Left lung (tissue), 10 donors: ENCODE measurements around the gene AGXT2. TPM values are rescaled to one million over a fixed set of nuclear protein-coding genes. Genes with fewer than 3 reads are reported as not detected.

Experiments used
- ATAC-seq: fragments of 200-7000 bp; cut with Tn5 transposase; one replicate; pipeline ENCODE4 v1.9.1; 2020; ENCODE audit warnings: moderate library complexity
- DNase-seq, 4 donors: peaks; one replicate each; pipeline ENCODE4 v3.0.0-alpha.2; 2013 to 2020
- H3K27ac ChIP-seq, 2 donors: fragments of 200-600 bp; sonication (generic) in 1 of 2; one replicate each; pipeline versions ENCODE4 v1.5.0 to v1.8.0; 2020 to 2021
- H3K27me3 ChIP-seq, 2 donors: fragments of 200-600 bp; sonication (generic) in 1 of 2; one replicate each; pipeline versions ENCODE4 v1.5.0 to v1.8.0; 2020 to 2021
- H3K36me3 ChIP-seq, 2 donors: fragments of 200-600 bp; sonication (generic) in 1 of 2; one replicate each; pipeline versions ENCODE4 v1.5.0 to v1.8.0; 2020 to 2021
- H3K4me1 ChIP-seq, 2 donors: fragments of 200-600 bp; one replicate each; pipeline ENCODE4 v1.8.0; 2021
- H3K4me3 ChIP-seq, 2 donors: fragments of 200-600 bp; sonication (generic) in 1 of 2; one replicate each; pipeline versions ENCODE4 v1.5.0 to v1.8.0; 2020 to 2021; ENCODE audit warnings: mild to moderate bottlenecking in 1 of 2
- H3K9me3 ChIP-seq, 2 donors: fragments of 200-600 bp; sonication (generic) in 1 of 2; one replicate each; pipeline versions ENCODE4 v1.5.0 to v1.8.0; 2020 to 2021
- CTCF ChIP-seq, 2 donors: fragments of 200-600 bp; sonication (generic) in 1 of 2; IDR thresholded peaks; one replicate each; pipeline versions ENCODE4 v1.5.0 to v1.8.0; 2021; ENCODE audit warnings: antibody characterized with exemption in 2 of 2
- intact Hi-C, 2 donors: fragments of 100-400 bp; cut with DNase I; formaldehyde crosslinking; loops; one replicate each; pipeline versions ENCODE4 v1.11.2 to v1.14.2; 2022
- polyA plus RNA-seq, 6 donors: library from polyadenylated mRNA; unstranded; fragments of 120-200 nt; gene quantifications; one replicate each; pipeline ENCODE4 v1.2.1, GENCODE V29; 2013; ENCODE audit not compliant: insufficient read length in 6 of 6
- total RNA-seq, 2 donors: library from RNA; stranded (reverse); fragmentation: NEBNext Ultra II Directional; extraction: Animal tissue kit (Norgen Biotek cat#: 25700); gene quantifications; one replicate each; pipeline ENCODE4 v1.2.1, GENCODE V29; 2021
- donor health status: DM: no; HTN: yes; CAD: no.
- donor health status: DM: no; HTN: no; CAD: no.

The AGXT2 gene
- total and polyA plus RNA-seq, 8 donors: 0.11 to 0.55 (median 0.18) TPM; not detected in 3

GRCh38 chr5:35082530-35082929 lies 34.8 kb upstream of the AGXT2 start:
- H3K4me1 ChIP-seq: no peaks in the 10 kb centered on the region
- intact Hi-C loops: loop anchor here in 1 of 2 donors (10.0 kb wide), 1 partner anchor 852 kb away; the partner anchor contains the start of gene CAPSL
- ATAC-seq (no peak), DNase-seq (no peak)
- peaks cover 0 to 2% of the 10 kb centered on the region in 2 donors for H3K9me3 ChIP-seq
- TF ChIP-seq CTCF (IDR thresholded peaks at IDR 0.05): no peak
- no peaks in the 10 kb centered on the region for H3K36me3 ChIP-seq
- H3K27ac ChIP-seq: no peak overlapping the region
- H3K27me3 ChIP-seq: no peaks in the 10 kb centered on the region
- H3K4me3 ChIP-seq: no peak overlapping the region

GRCh38 chr5:35081134-35081533 lies 33.4 kb upstream of the AGXT2 start:
- peaks cover 0 to 2% of the 10 kb centered on the region in 2 donors for H3K9me3 ChIP-seq
- H3K36me3 ChIP-seq: no peaks in the 10 kb centered on the region
- H3K4me3 ChIP-seq: no peak overlapping the region
- no peak for ATAC-seq
- no peak for TF ChIP-seq CTCF (IDR thresholded peaks at IDR 0.05)
- H3K4me1 ChIP-seq: no peaks in the 10 kb centered on the region
- no peak for DNase-seq
- no peak overlapping the region for H3K27ac ChIP-seq
- no peaks in the 10 kb centered on the region for H3K27me3 ChIP-seq
- intact Hi-C loops: loop anchor here in 1 of 2 donors (10.0 kb wide), 1 partner anchor 854 kb away; the partner anchor contains the start of gene CAPSL

- Histone ChIP-seq H3K4me3 (no peak overlapping the region), H3K27me3 (no peaks in the 10 kb centered on the region), H3K9me3 (no peaks in the 10 kb centered on the region), H3K36me3 (no peaks in the 10 kb centered on the region), H3K4me1 (no peaks in the 10 kb centered on the region), H3K27ac (no peak overlapping the region)
- DNase-seq (peak in 1 of 4 donors; percentile 8), ATAC-seq (no peak)
- intact Hi-C loops: no loop called here
- TF ChIP-seq CTCF (IDR thresholded peaks at IDR 0.05): no peak
These were observed 25.4 kb upstream of the AGXT2 start for GRCh38 chr5:35073160-35073559.

GRCh38 chr5:35069188-35069587 lies 21.4 kb upstream of the AGXT2 start:
- Histone ChIP-seq H3K4me3 (no peak overlapping the region), H3K4me1 (no peaks in the 10 kb centered on the region), H3K27me3 (no peaks in the 10 kb centered on the region), H3K9me3 (no peaks in the 10 kb centered on the region), H3K36me3 (no peaks in the 10 kb centered on the region), H3K27ac (no peak overlapping the region)
- no peak for TF ChIP-seq CTCF (IDR thresholded peaks at IDR 0.05)
- intact Hi-C loops: no loop called here
- DNase-seq (no peak), ATAC-seq (no peak)

- Histone ChIP-seq H3K36me3 (no peaks in the 10 kb centered on the region), H3K4me1 (no peaks in the 10 kb centered on the region), H3K9me3 (no peaks in the 10 kb centered on the region), H3K27me3 (no peaks in the 10 kb centered on the region), H3K27ac (no peak overlapping the region), H3K4me3 (no peak overlapping the region)
- intact Hi-C loops: no loop called here
- DNase-seq (no peak), ATAC-seq (no peak)
- TF ChIP-seq CTCF (IDR thresholded peaks at IDR 0.05): no peak
These were observed 20.2 kb upstream of the AGXT2 start for GRCh38 chr5:35067985-35068384.
